Skeletal muscle tissue (tissue), 4 donors: ENCODE results near the gene AP5Z1. TPM values are rescaled to one million over a fixed set of nuclear protein-coding genes. Genes with fewer than 3 reads are reported as not detected.
A peak's percentile ranks its signal among the peaks of the same experiment; 100 is the strongest.

ENCODE experiments used
- H3K27ac ChIP-seq: one replicate; pipeline ENCODE4 v1.7.0; 2013; ENCODE audit warnings: mild to moderate bottlenecking, low read depth, low read length, inconsistent platforms
- H3K27me3 ChIP-seq, 3 donors: one replicate each; pipeline ENCODE4 v1.7.0; 2013; ENCODE audit warnings: low read length in 3 of 3; ENCODE audit not compliant: control insufficient read depth in 3 of 3, insufficient read depth in 3 of 3
- H3K36me3 ChIP-seq, 3 donors: one replicate each; pipeline ENCODE4 v1.7.0; 2013; ENCODE audit warnings: low read length in 3 of 3; ENCODE audit not compliant: control insufficient read depth in 3 of 3, insufficient read depth in 3 of 3
- H3K4me1 ChIP-seq, 3 donors: one replicate each; pipeline ENCODE4 v1.7.0; 2013; ENCODE audit warnings: low read length in 3 of 3, mild to moderate bottlenecking in 3 of 3; ENCODE audit not compliant: control insufficient read depth in 3 of 3, insufficient read depth in 3 of 3
- H3K4me3 ChIP-seq, 3 donors: one replicate each; pipeline ENCODE4 v1.7.0; 2013; ENCODE audit warnings: low read length in 3 of 3
- H3K9ac ChIP-seq, 3 donors: one replicate each; pipeline ENCODE4 v1.7.0; 2013; ENCODE audit warnings: low read length in 3 of 3, mild to moderate bottlenecking in 3 of 3, moderate library complexity in 2 of 3, low read depth in 1 of 3
- H3K9me3 ChIP-seq, 3 donors: one replicate each; pipeline ENCODE4 v1.7.0; 2013; ENCODE audit warnings: low read length in 3 of 3; ENCODE audit not compliant: control insufficient read depth in 3 of 3
- total RNA-seq: library from RNA; depleted of rRNA; stranded (reverse); fragments of >200 nt; gene quantifications from one replicate; pipeline ENCODE4 v1.2.3, GENCODE V29; 2014
- donor health status: Osteomylitis.

Gene AP5Z1, protein sequence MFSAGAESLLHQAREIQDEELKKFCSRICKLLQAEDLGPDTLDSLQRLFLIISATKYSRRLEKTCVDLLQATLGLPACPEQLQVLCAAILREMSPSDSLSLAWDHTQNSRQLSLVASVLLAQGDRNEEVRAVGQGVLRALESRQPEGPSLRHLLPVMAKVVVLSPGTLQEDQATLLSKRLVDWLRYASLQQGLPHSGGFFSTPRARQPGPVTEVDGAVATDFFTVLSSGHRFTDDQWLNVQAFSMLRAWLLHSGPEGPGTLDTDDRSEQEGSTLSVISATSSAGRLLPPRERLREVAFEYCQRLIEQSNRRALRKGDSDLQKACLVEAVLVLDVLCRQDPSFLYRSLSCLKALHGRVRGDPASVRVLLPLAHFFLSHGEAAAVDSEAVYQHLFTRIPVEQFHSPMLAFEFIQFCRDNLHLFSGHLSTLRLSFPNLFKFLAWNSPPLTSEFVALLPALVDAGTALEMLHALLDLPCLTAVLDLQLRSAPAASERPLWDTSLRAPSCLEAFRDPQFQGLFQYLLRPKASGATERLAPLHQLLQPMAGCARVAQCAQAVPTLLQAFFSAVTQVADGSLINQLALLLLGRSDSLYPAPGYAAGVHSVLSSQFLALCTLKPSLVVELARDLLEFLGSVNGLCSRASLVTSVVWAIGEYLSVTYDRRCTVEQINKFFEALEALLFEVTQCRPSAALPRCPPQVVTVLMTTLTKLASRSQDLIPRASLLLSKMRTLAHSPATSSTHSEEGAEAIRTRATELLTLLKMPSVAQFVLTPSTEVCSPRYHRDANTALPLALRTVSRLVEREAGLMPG
- 13.6 TPM for total RNA-seq

GRCh38 chr7:4775250-4775847 is at the start of gene AP5Z1:
Gene AP5Z1, plus strand, starts transcription at chr7:4775623. Its CDS starts 93 bp downstream, at chr7:4775716.
- H3K9me3 ChIP-seq = no peaks in the 10 kb centered on the region

GRCh38 chr7:4725850-4726450 is 49.5 kb upstream of the AP5Z1 start:
- Histone ChIP-seq H3K9me3 (no peaks in the 10 kb centered on the region), H3K36me3 (peaks cover 0 to 16% (median 7%) of the 10 kb centered on the region in 3 donors), H3K9ac (peak overlapping the region; percentile 75 to 94 (median 86)), H3K4me3 (peak overlapping the region; percentile 69 to 80 (median 75)), H3K4me1 (peaks cover 44 to 63% (median 60%) of the 10 kb centered on the region in 3 donors), H3K27ac (peak overlapping the region; percentile 92), H3K27me3 (no peaks in the 10 kb centered on the region)

More at GRCh38 chr7:4775250-4775847, at the start of gene AP5Z1:
- Histone ChIP-seq H3K4me3 (peak within 1 kb of the TSS; percentile 89 to 98 (median 98)), H3K27me3 (no peaks in the 10 kb centered on the region), H3K9ac (peak within 1 kb of the TSS; percentile 90 to 96 (median 93)), H3K27ac (peak within 1 kb of the TSS; percentile 95), H3K4me1 (peaks cover 16 to 26% (median 20%) of the 10 kb centered on the region in 3 donors), H3K36me3 (peaks cover 0 to 13% (median 6%) of the 10 kb centered on the region in 3 donors)

GRCh38 chr7:4726566-4726965 is 48.9 kb upstream of the AP5Z1 start:
- peaks cover 40 to 63% (median 56%) of the 10 kb centered on the region in 3 donors for H3K4me1 ChIP-seq
- peaks cover 0 to 16% (median 7%) of the 10 kb centered on the region in 3 donors for H3K36me3 ChIP-seq
- no peak overlapping the region for H3K4me3 ChIP-seq
- H3K9ac ChIP-seq = peak overlapping the region in 1 of 3 donors; percentile 94
- H3K27ac ChIP-seq = peak overlapping the region; percentile 92
- no peaks in the 10 kb centered on the region for H3K9me3 ChIP-seq
- no peaks in the 10 kb centered on the region for H3K27me3 ChIP-seq

DNA sequence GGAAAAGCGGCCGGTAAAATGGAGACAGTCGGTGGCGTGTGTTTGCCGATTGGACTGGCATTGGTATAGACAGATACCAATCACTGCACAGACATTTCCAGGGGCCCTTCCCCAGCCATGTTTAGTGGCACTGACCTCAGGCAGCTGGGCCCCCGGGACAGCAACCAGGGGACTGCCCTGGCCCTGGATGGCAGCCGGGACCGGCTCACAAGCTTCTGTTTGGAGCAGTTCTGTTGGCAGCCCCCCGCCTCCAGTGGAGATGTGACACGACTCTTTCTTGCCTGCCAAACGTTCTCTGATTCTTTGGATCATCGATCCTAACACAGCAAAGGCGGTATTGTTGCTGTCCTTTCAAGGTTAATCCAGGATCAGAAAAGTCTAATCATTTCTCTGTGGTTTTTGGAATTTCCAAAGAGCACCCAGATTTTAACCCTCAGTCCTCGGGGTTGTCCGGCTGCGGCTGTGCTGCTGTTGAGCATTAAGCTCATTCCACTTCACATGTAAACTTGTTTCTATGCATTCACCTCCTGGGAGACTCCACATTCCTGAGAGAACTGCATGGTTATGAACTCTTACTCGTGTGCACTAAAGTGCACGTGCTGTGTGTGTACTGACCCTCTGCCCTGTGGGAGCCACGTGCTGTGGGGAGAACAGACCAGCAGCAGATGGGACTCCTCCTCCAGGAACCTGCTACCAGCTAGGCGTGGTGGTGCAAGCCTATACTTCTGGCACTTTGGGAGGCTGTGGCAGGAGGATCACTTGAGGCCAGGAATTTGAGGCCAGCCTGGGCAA is 47.3 kb upstream of the AP5Z1 start:
- peak overlapping the region in 1 of 3 donors; percentile 16 for H3K9ac ChIP-seq

GRCh38 chr7:4729266-4729665 is 46.2 kb upstream of the AP5Z1 start:
- peaks cover 0 to 10% (median 9%) of the 10 kb centered on the region in 3 donors for H3K36me3 ChIP-seq
- no peaks in the 10 kb centered on the region for H3K27me3 ChIP-seq
- peaks cover 22 to 56% (median 45%) of the 10 kb centered on the region in 3 donors for H3K4me1 ChIP-seq
- peaks cover 0 to 3% (median 0%) of the 10 kb centered on the region in 3 donors for H3K9me3 ChIP-seq
- H3K4me3 ChIP-seq = no peak overlapping the region
- H3K27ac ChIP-seq = no peak overlapping the region
- no peak overlapping the region for H3K9ac ChIP-seq

More for the DNA sequence above, 47.3 kb upstream of the AP5Z1 start:
- H3K4me1 ChIP-seq = peaks cover 31 to 58% (median 45%) of the 10 kb centered on the region in 3 donors
- H3K9me3 ChIP-seq = no peaks in the 10 kb centered on the region
- H3K4me3 ChIP-seq = no peak overlapping the region
- peaks cover 0 to 10% (median 7%) of the 10 kb centered on the region in 3 donors for H3K36me3 ChIP-seq
- H3K27me3 ChIP-seq = no peaks in the 10 kb centered on the region
- H3K27ac ChIP-seq = peak overlapping the region; percentile 5

GRCh38 chr7:4730276-4730675 is 45.1 kb upstream of the AP5Z1 start:
- Histone ChIP-seq H3K27me3 (no peaks in the 10 kb centered on the region), H3K4me1 (peaks cover 24 to 54% (median 44%) of the 10 kb centered on the region in 3 donors), H3K27ac (no peak overlapping the region), H3K4me3 (no peak overlapping the region), H3K9me3 (peaks cover 0 to 3% (median 0%) of the 10 kb centered on the region in 3 donors), H3K9ac (no peak overlapping the region), H3K36me3 (peaks cover 0 to 10% (median 9%) of the 10 kb centered on the region in 3 donors)

DNA sequence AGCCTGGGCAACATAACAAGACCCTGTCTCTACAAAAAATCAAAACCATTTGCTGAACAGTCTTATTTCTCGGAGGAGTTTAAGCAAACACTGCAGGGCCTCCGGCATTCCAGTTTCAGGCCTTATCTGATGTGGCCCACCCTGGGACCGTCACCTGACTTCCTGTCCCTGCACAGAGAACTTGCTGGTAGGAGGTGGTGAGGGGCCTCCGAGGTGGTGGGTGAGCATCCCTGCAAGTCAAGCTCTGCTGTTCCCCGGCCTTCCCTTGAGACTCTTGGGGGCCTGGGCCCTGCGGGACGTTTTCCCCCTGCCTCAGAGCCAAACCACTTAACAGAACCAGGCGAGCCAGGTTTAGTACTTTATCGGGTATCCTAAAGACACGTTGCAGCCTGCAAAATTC is 44.5 kb upstream of the AP5Z1 start:
- H3K4me3 ChIP-seq = no peak overlapping the region
- H3K27me3 ChIP-seq = no peaks in the 10 kb centered on the region
- peaks cover 0 to 3% (median 0%) of the 10 kb centered on the region in 3 donors for H3K9me3 ChIP-seq
- no peak overlapping the region for H3K9ac ChIP-seq
- no peak overlapping the region for H3K27ac ChIP-seq
- peaks cover 21 to 54% (median 45%) of the 10 kb centered on the region in 3 donors for H3K4me1 ChIP-seq
- peaks cover 0 to 10% (median 9%) of the 10 kb centered on the region in 3 donors for H3K36me3 ChIP-seq

GRCh38 chr7:4731803-4732202 is 43.6 kb upstream of the AP5Z1 start:
- Histone ChIP-seq H3K27me3 (no peaks in the 10 kb centered on the region), H3K4me1 (peaks cover 18 to 53% (median 40%) of the 10 kb centered on the region in 3 donors), H3K9ac (no peak overlapping the region), H3K27ac (no peak overlapping the region), H3K36me3 (peaks cover 0 to 10% (median 9%) of the 10 kb centered on the region in 3 donors), H3K4me3 (no peak overlapping the region), H3K9me3 (peaks cover 0 to 3% (median 0%) of the 10 kb centered on the region in 3 donors)
